H1 (cell line): Measurements from ENCODE around the gene ATG16L1. TPM values are rescaled to one million over a fixed set of nuclear protein-coding genes. Genes with fewer than 3 reads are reported as not detected.

Experiments
- CTCF ChIA-PET: fragments of 300-600 bp; sonication (Branson Sonifier 250); formaldehyde crosslinking; loops from one replicate; lab custom pipeline; 2021; ENCODE audit not compliant: partially characterized antibody; lab: Charles Lee
- POLR2A ChIA-PET: fragments of 300-600 bp; sonication (Branson Sonifier 250); formaldehyde crosslinking; loops from one replicate; lab custom pipeline; 2021; ENCODE audit warnings: inconsistent platforms; ENCODE audit not compliant: partially characterized antibody; lab: Charles Lee
- DNase-seq, 2 experiments: peaks; one replicate each; pipeline versions ENCODE4 v3.0.0 to v3.0.0-alpha.2; 2010 to 2022; ENCODE audit warnings: low spot score in 2 of 2, low read depth in 1 of 2, mixed read lengths in 1 of 2
- FAIRE-seq: peaks from 2 replicates; lab custom pipeline; 2011; peaks lifted over from hg19 to GRCh38; lab: Jason Lieb, UNC
- H2AFZ ChIP-seq: 2 replicates; pipeline ENCODE4 v1.8.1; 2012; ENCODE audit warnings: low read length, inconsistent platforms
- H2AK5ac ChIP-seq: 2 replicates; pipeline ENCODE4 v1.6.1; 2013; ENCODE audit warnings: low read depth, low read length
- H2BK120ac ChIP-seq: replicated peaks from 2 replicates; pipeline ENCODE3; 2013; ENCODE audit warnings: low read depth, low read length, inconsistent platforms
- H2BK12ac ChIP-seq: 2 replicates; pipeline ENCODE4 v1.6.1; 2013; ENCODE audit warnings: low read depth, low read length
- H2BK15ac ChIP-seq: 2 replicates; pipeline ENCODE4 v1.6.1; 2013; ENCODE audit warnings: low read length
- H2BK20ac ChIP-seq: 2 replicates; pipeline ENCODE4 v1.6.1; 2013; ENCODE audit warnings: low read length
- H2BK5ac ChIP-seq: 2 replicates; pipeline ENCODE4 v1.6.1; 2013; ENCODE audit warnings: low read depth, low read length
- H3K14ac ChIP-seq: 2 replicates; pipeline ENCODE4 v1.6.1; 2013; ENCODE audit warnings: inconsistent platforms; ENCODE audit not compliant: insufficient read length
- H3K18ac ChIP-seq: 2 replicates; pipeline ENCODE4 v1.6.1; 2013; ENCODE audit warnings: low read length; ENCODE audit errors: extremely low read depth
- H3K23ac ChIP-seq: 2 replicates; pipeline ENCODE4 v1.6.1; 2013; ENCODE audit warnings: inconsistent platforms; ENCODE audit not compliant: insufficient read length
- H3K23me2 ChIP-seq: 2 replicates; pipeline ENCODE4 v1.6.1; 2013; ENCODE audit warnings: low read depth, low read length
- H3K27ac ChIP-seq: 2 replicates; pipeline ENCODE4 v1.6.1; 2011; ENCODE audit warnings: low read depth, low read length, inconsistent platforms
- H3K27me3 ChIP-seq, 4 experiments: replicated peaks in 1 of 4; 1 replicate in 1 of 4; 2 replicates in 3 of 4; pipeline versions ENCODE4 v1.6.1 to v1.8.1; 2011 to 2013; ENCODE audit warnings: low read length in 3 of 4, mild to moderate bottlenecking in 3 of 4, inconsistent platforms in 2 of 4, mixed read lengths in 2 of 4, moderate library complexity in 1 of 4; ENCODE audit not compliant: control insufficient read depth in 3 of 4, insufficient read depth in 3 of 4; ENCODE audit errors: extremely low read depth in 1 of 4
- H3K36me3 ChIP-seq, 4 experiments: 2 replicates each; pipeline versions ENCODE4 v1.6.1 to v1.8.1; 2011 to 2013; ENCODE audit warnings: mild to moderate bottlenecking in 4 of 4, low read length in 3 of 4, moderate library complexity in 2 of 4, control low read depth in 1 of 4, inconsistent platforms in 1 of 4; ENCODE audit not compliant: insufficient read depth in 4 of 4, control insufficient read depth in 2 of 4
- H3K4ac ChIP-seq: replicated peaks from 2 replicates; pipeline ENCODE3; 2013; ENCODE audit warnings: low read length, low read depth, mixed read lengths, inconsistent platforms; ENCODE audit not compliant: insufficient read length
- H3K4me1 ChIP-seq, 4 experiments: replicated peaks in 1 of 4; 1 replicate in 1 of 4; 2 replicates in 3 of 4; pipeline versions ENCODE4 v1.6.1 to v1.8.1; 2011 to 2013; ENCODE audit warnings: low read length in 3 of 4, inconsistent platforms in 2 of 4, mixed read lengths in 1 of 4; ENCODE audit not compliant: insufficient read depth in 4 of 4, control insufficient read depth in 3 of 4
- H3K4me2 ChIP-seq, 2 experiments: 2 replicates each; pipeline versions ENCODE4 v1.6.1 to v1.8.1; 2011 to 2013; ENCODE audit warnings: low read depth in 2 of 2, low read length in 2 of 2, control low read depth in 1 of 2, inconsistent platforms in 1 of 2, mild to moderate bottlenecking in 1 of 2; ENCODE audit not compliant: insufficient read depth in 1 of 2
- H3K4me3 ChIP-seq, 4 experiments: fragments of 200-600, 300-600 bp in 1 of 4; sonication (generic), shearing (Covaris generic), sonication (Bioruptor Twin) in 1 of 4; 2 replicates each; pipeline versions ENCODE4 v1.5.1 to v1.8.1; 2011 to 2016; ENCODE audit warnings: low read length in 4 of 4, low read depth in 3 of 4, control low read depth in 2 of 4, inconsistent platforms in 2 of 4, mild to moderate bottlenecking in 2 of 4, mixed read lengths in 1 of 4, moderate library complexity in 1 of 4; ENCODE audit not compliant: insufficient read depth in 2 of 4; ENCODE audit errors: extremely low read depth in 1 of 4
- H3K56ac ChIP-seq: replicated peaks from 2 replicates; pipeline ENCODE3; 2013; ENCODE audit warnings: low read depth, mild to moderate bottlenecking, mixed read lengths, low read length, inconsistent platforms; ENCODE audit not compliant: insufficient read length
- H3K79me1 ChIP-seq: 2 replicates; pipeline ENCODE4 v1.6.1; 2013; ENCODE audit warnings: low read depth, low read length, control low read depth
- H3K79me2 ChIP-seq, 2 experiments: 2 replicates each; pipeline versions ENCODE4 v1.6.1 to v1.8.1; 2012 to 2013; ENCODE audit warnings: low read length in 2 of 2, mild to moderate bottlenecking in 2 of 2, inconsistent platforms in 1 of 2; ENCODE audit not compliant: insufficient read depth in 2 of 2, control insufficient read depth in 1 of 2
- H3K9ac ChIP-seq, 4 experiments: replicated peaks in 1 of 4; 1 replicate in 1 of 4; 2 replicates in 3 of 4; pipeline versions ENCODE4 v1.6.1 to v1.8.1; 2011 to 2013; ENCODE audit warnings: low read depth in 3 of 4, low read length in 3 of 4, control low read depth in 2 of 4, mild to moderate bottlenecking in 2 of 4, moderate library complexity in 2 of 4, inconsistent platforms in 1 of 4; ENCODE audit errors: extremely low read depth in 1 of 4
- H3K9me3 ChIP-seq, 2 experiments: 2 replicates each; pipeline versions ENCODE4 v1.6.1 to v1.8.1; 2012 to 2013; ENCODE audit warnings: mild to moderate bottlenecking in 2 of 2, moderate library complexity in 2 of 2, control low read depth in 1 of 2, inconsistent platforms in 1 of 2, low read depth in 1 of 2, low read length in 1 of 2, mixed read lengths in 1 of 2; ENCODE audit not compliant: insufficient read depth in 2 of 2
- H4K20me1 ChIP-seq, 2 experiments: replicated peaks in 1 of 2; 2 replicates each; pipeline versions ENCODE3 to v1.8.1; 2011 to 2013; ENCODE audit warnings: inconsistent platforms in 2 of 2, low read length in 2 of 2, mild to moderate bottlenecking in 1 of 2; ENCODE audit not compliant: insufficient read depth in 2 of 2, control insufficient read depth in 1 of 2
- H4K5ac ChIP-seq: 2 replicates; pipeline ENCODE4 v1.6.1; 2013; ENCODE audit warnings: low read length, low read depth, mixed read lengths, inconsistent platforms; ENCODE audit not compliant: insufficient read length
- H4K8ac ChIP-seq: 2 replicates; pipeline ENCODE4 v1.8.0; 2013; ENCODE audit warnings: mild to moderate bottlenecking, moderate library complexity, low read length, inconsistent platforms; ENCODE audit not compliant: insufficient read depth; ENCODE audit errors: extremely low read depth
- H4K91ac ChIP-seq: replicated peaks from 2 replicates; pipeline ENCODE3; 2013; ENCODE audit warnings: low read length, mixed read lengths, inconsistent platforms; ENCODE audit not compliant: insufficient read length
- CBX5 ChIP-seq: fragments of 300-800, 300-1000 bp; sonication (generic); IDR thresholded peaks from 2 replicates; pipeline ENCODE4 v1.7.1; 2016; ENCODE audit warnings: antibody characterized with exemption, low read length, low read depth
- GTF2F1 ChIP-seq: IDR thresholded peaks from 2 replicates; pipeline ENCODE4 v1.6.1; 2012; ENCODE audit warnings: low read depth, low read length, improper control_type of control experiment, borderline replicate concordance
- SRF ChIP-seq: IDR thresholded peaks from 2 replicates; pipeline ENCODE4 v1.6.1; 2011; ENCODE audit warnings: mild to moderate bottlenecking, low read depth, low read length, moderate library complexity
- USF2 ChIP-seq: IDR thresholded peaks from 2 replicates; pipeline ENCODE4 v1.6.1; 2011; ENCODE audit warnings: low read length, improper control_type of control experiment
- WGBS, 2 experiments: shearing (Covaris generic) in 1 of 2; methylation state at CpG; one replicate each; pipeline versions ENCODE4 v1.1.6 to v1.1.7; 2013 to 2015; ENCODE audit warnings: low lambda C conversion rate in 2 of 2, mixed read lengths in 2 of 2, inconsistent platforms in 1 of 2, low coverage in 1 of 2, missing lambda C conversion rate in 1 of 2; ENCODE audit not compliant: insufficient replicate concordance in 2 of 2, insufficient coverage in 1 of 2, insufficient read length in 1 of 2; ENCODE audit errors: extremely low coverage in 1 of 2, missing lambda C conversion rate in 1 of 2; 5-methylcytosine and 5-hydroxymethylcytosine counted together
- polyA plus RNA-seq, 7 experiments: library from polyadenylated mRNA; depleted of rRNA in 3 of 7; stranded (reverse) in 5 of 7; unstranded in 2 of 7; fragments of >200 nt in 5 of 7; fragments of 200-250 nt in 2 of 7; gene quantifications; 1 replicate in 5 of 7; 2 replicates in 1 of 7; 4 replicates in 1 of 7; pipeline versions ENCODE4 v1.2.1 to v1.2.3, GENCODE V29; 2011 to 2013; ENCODE audit warnings: missing spikeins in 2 of 7, mixed read lengths in 2 of 7
- total RNA-seq: library from RNA; stranded (reverse); fragmentation: NEBNext Ultra II Directional; extraction: Animal tissue kit (Norgen Biotek cat#: 25700); gene quantifications from 2 replicates; pipeline ENCODE4 v1.2.1, GENCODE V29; 2021

ATG16L1 gene
- total and polyA plus RNA-seq, 2 of the 8 experiments (the other 6 are each of a cell fraction or from before 2014, with no cell fraction given), result 18.3 to 31.0 TPM

- no peak overlapping the region for H2BK20ac ChIP-seq
- no peak overlapping the region for H2BK15ac ChIP-seq
- no peak for TF ChIP-seq CBX5
- TF ChIP-seq GTF2F1, result no peak
- TF ChIP-seq SRF, result no peak
- TF ChIP-seq USF2, result no peak
- 0 out of 4 replicates have a peak, but pooled peaks cover 0 to 4% of the 10 kb centered on the region in 2 experiments for H3K9me3 ChIP-seq
- H3K4ac ChIP-seq, result no peak overlapping the region
- WGBS, 2 experiments, result 75% methylated on average over 3 of the region's 3 CpGs; no CpG with 5 or more reads in 1 of the 2 experiments
- no peak overlapping the region for H2AK5ac ChIP-seq
- DNase-seq, result no peak
- ChIA-PET CTCF (interaction anchor here (1.1 to 3.3 kb wide), 4 partner anchors 9 to 76 kb away, joined by 3 to 8 read pairs (median 4); partner anchors contain the start of gene DGKD), POLR2A (interaction anchor here (0.6 kb wide), 1 partner anchor 29 kb away, joined by 3 read pairs; no protein-coding TSS in a partner anchor)
- H3K18ac ChIP-seq, result no peak overlapping the region
- no peak overlapping the region for H2AFZ ChIP-seq
- FAIRE-seq, result no peak
- H3K4me3 ChIP-seq, result no peak overlapping the region
- no peak overlapping the region for H4K8ac ChIP-seq
- H4K5ac ChIP-seq, result no peak overlapping the region
- no peaks in the 10 kb centered on the region for H3K23me2 ChIP-seq
- no peak overlapping the region for H3K23ac ChIP-seq
- no peaks in the 10 kb centered on the region for H4K20me1 ChIP-seq
- no peak overlapping the region for H4K91ac ChIP-seq
- no peaks in the 10 kb centered on the region for H3K36me3 ChIP-seq
- H3K4me1 ChIP-seq, result no peaks in the 10 kb centered on the region
- H3K79me2 ChIP-seq, result no peaks in the 10 kb centered on the region
- H2BK12ac ChIP-seq, result no peak overlapping the region
- H3K4me2 ChIP-seq, result no peak overlapping the region
- H3K14ac ChIP-seq, result no peak overlapping the region
- no peak overlapping the region for H3K56ac ChIP-seq
- H2BK5ac ChIP-seq, result no peak overlapping the region
- H3K79me1 ChIP-seq, result no peaks in the 10 kb centered on the region
- H3K27me3 ChIP-seq, result peaks cover 0 to 3% (median 0%) of the 10 kb centered on the region in 4 experiments; a peak in 4 of 7 replicates
- no peak overlapping the region for H3K9ac ChIP-seq
- no peak overlapping the region for H3K27ac ChIP-seq
- no peak overlapping the region for H2BK120ac ChIP-seq
Measured at GRCh38 chr2:233339427-233339826, 88.0 kb downstream of the ATG16L1 start.
